ENCODE data around the gene GJA5. TPM values are rescaled to one million over a fixed set of nuclear protein-coding genes. Genes with fewer than 3 reads are reported as not detected.
"Not testable (repeated sequence)": the region's sequence is repeated elsewhere in the genome, so short reads cannot be mapped to it uniquely, and the experiment has no call there.

The GJA5 gene
- total RNA-seq, 3 donors from 2014 or later: 3.7 to 34.1 (median 4.2) TPM

DNA sequence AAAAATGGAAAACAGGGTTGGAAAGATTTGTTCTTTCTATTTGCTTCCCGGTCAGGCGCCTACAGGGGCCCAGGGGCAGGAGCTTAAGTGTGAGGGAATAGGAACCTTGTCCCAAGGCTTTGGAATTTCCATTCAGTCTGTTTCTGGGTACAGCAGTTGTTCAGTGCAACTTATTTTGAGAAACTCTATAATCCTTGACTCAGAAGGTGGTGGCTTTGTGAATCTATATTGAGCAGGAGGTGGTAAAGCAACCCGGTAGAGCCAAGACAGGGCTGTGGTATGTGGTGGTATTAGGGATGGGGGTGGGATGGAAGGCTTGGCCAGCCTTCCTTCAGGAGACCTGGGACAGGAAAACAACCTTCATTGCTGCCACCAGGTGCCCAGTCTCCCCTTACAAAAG is 20.0 kb downstream of the GJA5 start:
- H3K4me3 ChIP-seq: no peak overlapping the region
- intact Hi-C loops (cut with DNase I; ENCODE audit: low total_unique reads): no loop called here
- no peaks in the 10 kb centered on the region for H3K27me3 ChIP-seq
- no peaks in the 10 kb centered on the region for H3K9me3 ChIP-seq
- no peaks in the 10 kb centered on the region for H3K36me3 ChIP-seq
- H3K27ac ChIP-seq: no peak overlapping the region
- DNase-seq (ENCODE audit: low spot score in 2 of 2): no peak
- no peaks in the 10 kb centered on the region for H3K4me1 ChIP-seq
- no peak for TF ChIP-seq POLR2A (IDR thresholded peaks at IDR 0.05)
- TF ChIP-seq, protein P1, sequence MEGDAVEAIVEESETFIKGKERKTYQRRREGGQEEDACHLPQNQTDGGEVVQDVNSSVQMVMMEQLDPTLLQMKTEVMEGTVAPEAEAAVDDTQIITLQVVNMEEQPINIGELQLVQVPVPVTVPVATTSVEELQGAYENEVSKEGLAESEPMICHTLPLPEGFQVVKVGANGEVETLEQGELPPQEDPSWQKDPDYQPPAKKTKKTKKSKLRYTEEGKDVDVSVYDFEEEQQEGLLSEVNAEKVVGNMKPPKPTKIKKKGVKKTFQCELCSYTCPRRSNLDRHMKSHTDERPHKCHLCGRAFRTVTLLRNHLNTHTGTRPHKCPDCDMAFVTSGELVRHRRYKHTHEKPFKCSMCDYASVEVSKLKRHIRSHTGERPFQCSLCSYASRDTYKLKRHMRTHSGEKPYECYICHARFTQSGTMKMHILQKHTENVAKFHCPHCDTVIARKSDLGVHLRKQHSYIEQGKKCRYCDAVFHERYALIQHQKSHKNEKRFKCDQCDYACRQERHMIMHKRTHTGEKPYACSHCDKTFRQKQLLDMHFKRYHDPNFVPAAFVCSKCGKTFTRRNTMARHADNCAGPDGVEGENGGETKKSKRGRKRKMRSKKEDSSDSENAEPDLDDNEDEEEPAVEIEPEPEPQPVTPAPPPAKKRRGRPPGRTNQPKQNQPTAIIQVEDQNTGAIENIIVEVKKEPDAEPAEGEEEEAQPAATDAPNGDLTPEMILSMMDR (IDR thresholded peaks at IDR 0.05): no peak
- TF ChIP-seq POLR2AphosphoS5 (IDR thresholded peaks at IDR 0.05): no peak

DNA sequence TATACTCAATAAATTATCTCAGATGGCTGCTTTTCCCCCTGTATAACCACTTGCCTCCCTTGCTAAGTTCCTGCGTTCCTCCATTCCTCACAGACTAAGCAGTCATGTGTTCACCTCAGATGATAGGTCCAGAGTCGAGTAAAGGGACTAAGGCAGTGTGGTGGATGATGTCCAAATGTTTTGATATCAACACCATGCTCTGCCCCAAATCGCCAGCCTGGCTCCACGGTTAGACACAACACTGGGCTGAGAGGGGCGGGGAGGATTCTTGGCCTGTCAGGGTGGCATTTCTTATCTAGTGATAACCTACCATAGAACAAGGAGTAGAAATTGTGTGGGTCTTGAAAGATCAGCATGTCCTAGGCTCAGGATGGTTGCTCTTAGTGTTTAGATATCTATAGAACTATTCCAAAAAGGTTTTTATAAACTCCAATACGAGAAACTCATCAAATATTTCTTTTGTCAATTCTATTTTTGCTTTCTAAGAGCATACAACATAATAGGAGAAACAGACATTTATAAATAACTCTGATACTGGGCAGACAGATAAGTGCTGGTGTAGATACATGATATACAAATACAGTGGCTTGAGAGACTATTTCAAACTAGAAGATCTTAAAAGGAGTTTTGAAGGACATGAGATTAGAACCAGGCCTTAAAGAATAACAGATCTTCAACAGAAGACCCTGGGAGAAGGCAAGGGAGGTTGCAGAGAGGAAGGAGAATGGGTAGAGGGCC is 21.5 kb downstream of the GJA5 start:
- intact Hi-C loops (cut with DNase I; ENCODE audit: low total_unique reads): no loop called here
- no peak overlapping the region for H3K27ac ChIP-seq
- TF ChIP-seq POLR2A (IDR thresholded peaks at IDR 0.05) (no peak), POLR2AphosphoS5 (IDR thresholded peaks at IDR 0.05) (no peak)
- TF ChIP-seq, protein P1 (IDR thresholded peaks at IDR 0.05): no peak

DNA sequence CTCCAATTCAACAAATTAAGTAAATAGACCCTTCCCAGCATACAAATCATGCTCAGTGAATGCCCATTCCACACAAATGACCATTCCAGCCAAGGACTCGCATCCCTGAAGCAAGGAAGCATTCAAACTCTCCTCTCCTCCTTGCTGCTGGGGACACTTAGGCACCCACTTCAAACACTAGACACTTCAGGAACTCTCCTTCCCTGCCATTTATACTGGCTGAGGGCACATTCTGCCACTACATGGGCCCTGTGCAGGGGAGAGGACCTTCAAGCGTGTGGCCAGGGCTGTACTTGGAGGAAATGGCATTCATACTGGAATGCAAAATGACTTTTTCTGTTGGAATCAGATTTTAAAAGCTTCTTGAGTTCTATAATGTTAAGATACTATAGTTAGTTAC is 22.3 kb downstream of the GJA5 start:
- no peaks in the 10 kb centered on the region for H3K9me3 ChIP-seq
- no peak for TF ChIP-seq POLR2AphosphoS5 (IDR thresholded peaks at IDR 0.05)
- TF ChIP-seq POLR2A (IDR thresholded peaks at IDR 0.05): no peak
- TF ChIP-seq, protein P1 (IDR thresholded peaks at IDR 0.05): no peak
- DNase-seq (ENCODE audit: low spot score in 2 of 2): no peak
- no peak overlapping the region for H3K27ac ChIP-seq
- H3K4me1 ChIP-seq: no peaks in the 10 kb centered on the region
- no peaks in the 10 kb centered on the region for H3K36me3 ChIP-seq
- H3K27me3 ChIP-seq: no peaks in the 10 kb centered on the region
- H3K4me3 ChIP-seq: no peak overlapping the region
- intact Hi-C loops (cut with DNase I; ENCODE audit: low total_unique reads): no loop called here

More for the DNA sequence above, 21.5 kb downstream of the GJA5 start:
- H3K36me3 ChIP-seq: no peaks in the 10 kb centered on the region
- no peaks in the 10 kb centered on the region for H3K27me3 ChIP-seq
- H3K4me1 ChIP-seq: no peaks in the 10 kb centered on the region
- H3K9me3 ChIP-seq: no peaks in the 10 kb centered on the region
- no peak overlapping the region for H3K4me3 ChIP-seq
- no peak for DNase-seq (ENCODE audit: low spot score in 2 of 2)

DNA sequence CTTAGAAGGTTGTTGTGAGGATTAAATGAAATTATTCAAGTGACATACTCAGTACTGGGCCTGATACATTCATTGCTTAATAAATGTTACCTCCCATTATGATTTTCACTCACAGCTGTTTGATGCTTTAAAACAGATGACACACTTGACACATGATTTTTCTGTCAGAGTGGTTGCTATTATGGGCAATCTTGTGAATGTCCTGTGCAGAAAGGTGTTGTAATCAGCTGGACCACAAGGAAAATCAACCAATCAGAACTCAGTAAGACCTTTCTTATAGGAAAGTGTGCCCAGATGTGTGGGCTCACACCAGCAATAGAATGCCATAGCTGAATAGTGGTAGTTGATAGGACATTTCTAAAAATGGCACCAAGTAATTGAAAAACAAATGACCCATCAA is 23.5 kb downstream of the GJA5 start:
- no peaks in the 10 kb centered on the region for H3K27me3 ChIP-seq
- no peak overlapping the region for H3K4me3 ChIP-seq
- H3K9me3 ChIP-seq: no peaks in the 10 kb centered on the region
- TF ChIP-seq, protein P1 (IDR thresholded peaks at IDR 0.05): no peak
- TF ChIP-seq POLR2A (IDR thresholded peaks at IDR 0.05): no peak
- TF ChIP-seq POLR2AphosphoS5 (IDR thresholded peaks at IDR 0.05): no peak
- intact Hi-C loops (cut with DNase I; ENCODE audit: low total_unique reads): no loop called here
- no peaks in the 10 kb centered on the region for H3K36me3 ChIP-seq
- H3K4me1 ChIP-seq: no peaks in the 10 kb centered on the region
- no peak for DNase-seq (ENCODE audit: low spot score in 2 of 2)
- H3K27ac ChIP-seq: no peak overlapping the region

DNA sequence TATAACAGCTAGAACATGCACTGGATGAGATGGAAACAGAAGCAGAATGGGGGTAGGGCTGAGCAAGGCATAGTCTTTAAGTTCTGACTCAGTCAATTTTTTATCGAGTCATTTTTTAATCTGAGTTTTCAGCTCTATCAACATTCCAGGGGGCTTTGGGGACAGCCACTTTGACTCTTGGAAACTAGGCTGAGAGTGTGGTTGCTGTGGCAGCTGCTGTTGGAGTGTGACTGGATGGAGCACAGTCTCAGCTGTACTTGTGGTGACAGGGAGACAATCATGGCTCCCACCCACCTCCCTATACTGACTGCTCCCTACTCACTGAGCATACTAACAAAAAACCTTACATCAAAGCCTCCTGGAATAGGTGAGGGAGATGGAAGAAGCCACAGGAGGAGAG is 25.0 kb downstream of the GJA5 start:
- Histone ChIP-seq H3K4me3 (no peak overlapping the region), H3K27ac (no peak overlapping the region), H3K27me3 (no peaks in the 10 kb centered on the region), H3K4me1 (no peaks in the 10 kb centered on the region), H3K36me3 (no peaks in the 10 kb centered on the region), H3K9me3 (no peaks in the 10 kb centered on the region)
- no peak for DNase-seq (ENCODE audit: low spot score in 2 of 2)
- TF ChIP-seq POLR2A (IDR thresholded peaks at IDR 0.05) (no peak), POLR2AphosphoS5 (IDR thresholded peaks at IDR 0.05) (no peak)
- TF ChIP-seq, protein P1 (IDR thresholded peaks at IDR 0.05): no peak
- intact Hi-C loops (cut with DNase I; ENCODE audit: low total_unique reads): no loop called here

DNA sequence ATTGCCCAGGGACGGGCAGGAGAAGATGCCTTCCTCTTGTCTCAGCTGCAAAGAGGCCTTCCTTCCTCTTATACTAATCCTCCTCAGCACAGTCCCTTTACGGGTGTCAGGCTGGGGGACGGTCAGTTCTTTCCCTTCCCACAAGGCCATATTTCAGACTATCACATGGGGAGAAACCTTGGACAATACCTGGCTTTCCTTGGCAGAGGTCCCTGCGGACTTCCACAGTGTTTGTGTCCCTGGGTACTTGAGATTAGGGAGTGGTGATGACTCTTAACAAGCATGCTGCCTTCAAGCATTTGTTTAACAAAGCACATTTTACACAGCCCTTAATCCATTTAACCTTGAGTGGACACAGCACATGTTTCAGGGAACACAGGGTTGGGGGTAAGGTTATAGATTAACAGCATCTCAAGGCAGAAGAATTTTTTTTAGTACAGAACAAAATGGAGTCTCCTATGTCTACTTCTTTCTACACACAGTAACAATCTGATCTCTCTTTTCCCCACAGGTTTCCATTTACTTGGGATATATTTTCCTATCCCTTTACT is 26.0 kb downstream of the GJA5 start:
- intact Hi-C loops (cut with DNase I; ENCODE audit: low total_unique reads); H3K4me1 ChIP-seq; H3K27ac ChIP-seq; H3K27me3 ChIP-seq; H3K36me3 ChIP-seq; H3K9me3 ChIP-seq; DNase-seq (ENCODE audit: low spot score in 2 of 2); H3K4me3 ChIP-seq: not testable (repeated sequence)

All from breast epithelium (tissue), 4 donors.